ENCODE results near the gene OR2AJ1.
"Not testable (repeated sequence)": the region's sequence is repeated elsewhere in the genome, so short reads cannot be mapped to it uniquely, and the experiment has no call there.

The OR2AJ1 gene

DNA sequence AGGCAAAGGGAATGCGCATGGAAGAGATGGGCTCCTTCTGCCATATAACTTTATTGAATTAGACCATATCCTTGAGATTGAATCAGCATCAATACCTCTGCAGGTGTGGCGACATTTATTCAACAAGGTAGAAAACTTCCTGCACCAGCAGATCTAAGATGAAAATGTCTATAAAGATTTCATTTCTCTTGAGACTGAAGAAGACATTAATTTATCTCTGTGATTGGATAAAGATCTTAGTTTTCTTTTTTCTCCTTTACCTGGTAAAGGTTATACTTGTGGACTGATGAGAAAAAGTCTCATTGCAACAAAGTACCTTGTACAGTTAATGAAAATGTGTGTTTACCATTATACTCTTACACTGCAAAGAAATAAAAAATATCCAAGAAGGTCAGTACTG lies 4.7 kb upstream of the OR2AJ1 start, which contains the start of gene OR2T8:
TSS of gene OR2T8 (plus strand) at position 301 of the 400 bp plus-strand sequence. CDS start 766 bp downstream, outside the sequence.
- H3K36me3 ChIP-seq (ENCODE audit: control insufficient read depth, insufficient read depth, low read length), result no peaks in the 10 kb centered on the region
- H3K27me3 ChIP-seq (ENCODE audit: control insufficient read depth, insufficient read depth, low read length), result no peaks in the 10 kb centered on the region
- H3K9ac ChIP-seq (ENCODE audit: low read length), result no peak within 1 kb of the TSS
- no peaks in the 10 kb centered on the region for H3K9me3 ChIP-seq (ENCODE audit: control insufficient read depth, low read length)
- no peaks in the 10 kb centered on the region for H3K4me1 ChIP-seq (ENCODE audit: control insufficient read depth, insufficient read depth, low read length)
- H3K4me3 ChIP-seq (ENCODE audit: low read length), result no peak within 1 kb of the TSS

GRCh38 chr1:247923941-247924340 lies 748 bp upstream of the OR2AJ1 start:
- no peak overlapping the region for H3K4me3 ChIP-seq (ENCODE audit: low read length)
- no peaks in the 10 kb centered on the region for H3K36me3 ChIP-seq (ENCODE audit: control insufficient read depth, insufficient read depth, low read length)
- H3K9me3 ChIP-seq (ENCODE audit: control insufficient read depth, low read length), result no peaks in the 10 kb centered on the region
- no peaks in the 10 kb centered on the region for H3K27me3 ChIP-seq (ENCODE audit: control insufficient read depth, insufficient read depth, low read length)
- no peak overlapping the region for H3K9ac ChIP-seq (ENCODE audit: low read length)
- no peaks in the 10 kb centered on the region for H3K4me1 ChIP-seq (ENCODE audit: control insufficient read depth, insufficient read depth, low read length)

GRCh38 chr1:247933989-247934388 lies 9.3 kb downstream of the OR2AJ1 start:
- H3K9ac ChIP-seq (ENCODE audit: low read length), result no peak overlapping the region
- H3K36me3 ChIP-seq (ENCODE audit: control insufficient read depth, insufficient read depth, low read length), result no peaks in the 10 kb centered on the region
- no peaks in the 10 kb centered on the region for H3K4me1 ChIP-seq (ENCODE audit: control insufficient read depth, insufficient read depth, low read length)
- H3K27me3 ChIP-seq (ENCODE audit: control insufficient read depth, insufficient read depth, low read length), result no peaks in the 10 kb centered on the region
- no peak overlapping the region for H3K4me3 ChIP-seq (ENCODE audit: low read length)
- no peaks in the 10 kb centered on the region for H3K9me3 ChIP-seq (ENCODE audit: control insufficient read depth, low read length)

- Histone ChIP-seq H3K9me3 (ENCODE audit: control insufficient read depth, low read length) (no peaks in the 10 kb centered on the region), H3K36me3 (ENCODE audit: control insufficient read depth, insufficient read depth, low read length) (no peaks in the 10 kb centered on the region), H3K9ac (ENCODE audit: low read length) (no peak overlapping the region), H3K4me3 (ENCODE audit: low read length) (no peak overlapping the region), H3K4me1 (ENCODE audit: control insufficient read depth, insufficient read depth, low read length) (no peaks in the 10 kb centered on the region), H3K27me3 (ENCODE audit: control insufficient read depth, insufficient read depth, low read length) (no peaks in the 10 kb centered on the region)
These were observed 11.1 kb downstream of the OR2AJ1 start for GRCh38 chr1:247935781-247936180.

- Histone ChIP-seq H3K4me1 (ENCODE audit: control insufficient read depth, insufficient read depth, low read length) (no peaks in the 10 kb centered on the region), H3K27me3 (ENCODE audit: control insufficient read depth, insufficient read depth, low read length) (no peaks in the 10 kb centered on the region), H3K4me3 (ENCODE audit: low read length) (no peak overlapping the region), H3K9me3 (ENCODE audit: control insufficient read depth, low read length) (no peaks in the 10 kb centered on the region), H3K36me3 (ENCODE audit: control insufficient read depth, insufficient read depth, low read length) (no peaks in the 10 kb centered on the region), H3K9ac (ENCODE audit: low read length) (no peak overlapping the region)
These were observed 11.7 kb downstream of the OR2AJ1 start for GRCh38 chr1:247936415-247936814.

GRCh38 chr1:247936965-247937734 lies 12.5 kb downstream of the OR2AJ1 start:
- not testable (repeated sequence) for H3K9ac ChIP-seq (ENCODE audit: low read length); H3K36me3 ChIP-seq (ENCODE audit: control insufficient read depth, insufficient read depth, low read length); H3K4me3 ChIP-seq (ENCODE audit: low read length); H3K9me3 ChIP-seq (ENCODE audit: control insufficient read depth, low read length); H3K27me3 ChIP-seq (ENCODE audit: control insufficient read depth, insufficient read depth, low read length); H3K4me1 ChIP-seq (ENCODE audit: control insufficient read depth, insufficient read depth, low read length)

- Histone ChIP-seq H3K27me3 (ENCODE audit: control insufficient read depth, insufficient read depth, low read length) (no peaks in the 10 kb centered on the region), H3K4me3 (ENCODE audit: low read length) (no peak overlapping the region), H3K9me3 (ENCODE audit: control insufficient read depth, low read length) (no peaks in the 10 kb centered on the region), H3K9ac (ENCODE audit: low read length) (no peak overlapping the region), H3K4me1 (ENCODE audit: control insufficient read depth, insufficient read depth, low read length) (no peaks in the 10 kb centered on the region), H3K36me3 (ENCODE audit: control insufficient read depth, insufficient read depth, low read length) (no peaks in the 10 kb centered on the region)
These were observed 17.9 kb downstream of the OR2AJ1 start for GRCh38 chr1:247942624-247943023.

DNA sequence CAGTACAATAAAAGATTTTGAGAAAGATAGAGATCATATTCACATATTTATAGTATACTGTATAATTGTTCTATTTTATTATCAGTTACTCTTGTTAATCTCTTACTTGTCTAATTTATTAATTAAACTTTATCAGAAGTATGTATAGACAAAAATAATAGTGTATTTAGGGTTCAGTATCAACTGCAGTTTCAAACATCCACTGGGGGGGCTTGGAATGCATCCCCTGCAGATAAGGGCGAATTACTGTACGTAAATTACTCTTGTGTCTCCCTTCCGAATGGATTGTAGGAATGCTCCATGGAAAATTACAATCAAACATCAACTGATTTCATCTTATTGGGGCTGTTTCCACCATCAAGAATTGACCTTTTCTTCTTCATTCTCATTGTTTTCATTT lies 23.9 kb downstream of the OR2AJ1 start, which contains the start of gene OR2L8:
TSS of gene OR2L8 (plus strand) at position 301 of the 400 bp plus-strand sequence. CDS start at position 301, 0 bp downstream.
- H3K27me3 ChIP-seq (ENCODE audit: control insufficient read depth, insufficient read depth, low read length), result no peaks in the 10 kb centered on the region
- no peak within 1 kb of the TSS for H3K4me3 ChIP-seq (ENCODE audit: low read length)
- no peak within 1 kb of the TSS for H3K9ac ChIP-seq (ENCODE audit: low read length)
- H3K4me1 ChIP-seq (ENCODE audit: control insufficient read depth, insufficient read depth, low read length), result no peaks in the 10 kb centered on the region
- no peaks in the 10 kb centered on the region for H3K9me3 ChIP-seq (ENCODE audit: control insufficient read depth, low read length)
- H3K36me3 ChIP-seq (ENCODE audit: control insufficient read depth, insufficient read depth, low read length), result no peaks in the 10 kb centered on the region

- no peaks in the 10 kb centered on the region for H3K4me1 ChIP-seq (ENCODE audit: control insufficient read depth, insufficient read depth, low read length)
- H3K9ac ChIP-seq (ENCODE audit: low read length), result no peak overlapping the region
- H3K27me3 ChIP-seq (ENCODE audit: control insufficient read depth, insufficient read depth, low read length), result no peaks in the 10 kb centered on the region
- H3K36me3 ChIP-seq (ENCODE audit: control insufficient read depth, insufficient read depth, low read length), result no peaks in the 10 kb centered on the region
- H3K9me3 ChIP-seq (ENCODE audit: control insufficient read depth, low read length), result no peaks in the 10 kb centered on the region
- H3K4me3 ChIP-seq (ENCODE audit: low read length), result no peak overlapping the region
These were observed 28.7 kb downstream of the OR2AJ1 start for GRCh38 chr1:247953408-247953807.

- H3K9me3 ChIP-seq (ENCODE audit: control insufficient read depth, low read length), result no peaks in the 10 kb centered on the region
- no peaks in the 10 kb centered on the region for H3K36me3 ChIP-seq (ENCODE audit: control insufficient read depth, insufficient read depth, low read length)
- no peaks in the 10 kb centered on the region for H3K4me1 ChIP-seq (ENCODE audit: control insufficient read depth, insufficient read depth, low read length)
- no peaks in the 10 kb centered on the region for H3K27me3 ChIP-seq (ENCODE audit: control insufficient read depth, insufficient read depth, low read length)
- H3K9ac ChIP-seq (ENCODE audit: low read length), result no peak overlapping the region
- H3K4me3 ChIP-seq (ENCODE audit: low read length), result no peak overlapping the region
These were observed 37.1 kb downstream of the OR2AJ1 start for GRCh38 chr1:247961791-247962190.

- H3K4me3 ChIP-seq (ENCODE audit: low read length), result no peak overlapping the region
- no peak overlapping the region for H3K9ac ChIP-seq (ENCODE audit: low read length)
- no peaks in the 10 kb centered on the region for H3K4me1 ChIP-seq (ENCODE audit: control insufficient read depth, insufficient read depth, low read length)
- H3K27me3 ChIP-seq (ENCODE audit: control insufficient read depth, insufficient read depth, low read length), result no peaks in the 10 kb centered on the region
- H3K9me3 ChIP-seq (ENCODE audit: control insufficient read depth, low read length), result no peaks in the 10 kb centered on the region
- H3K36me3 ChIP-seq (ENCODE audit: control insufficient read depth, insufficient read depth, low read length), result no peaks in the 10 kb centered on the region
These were observed 38.4 kb downstream of the OR2AJ1 start for GRCh38 chr1:247962911-247963588.

DNA sequence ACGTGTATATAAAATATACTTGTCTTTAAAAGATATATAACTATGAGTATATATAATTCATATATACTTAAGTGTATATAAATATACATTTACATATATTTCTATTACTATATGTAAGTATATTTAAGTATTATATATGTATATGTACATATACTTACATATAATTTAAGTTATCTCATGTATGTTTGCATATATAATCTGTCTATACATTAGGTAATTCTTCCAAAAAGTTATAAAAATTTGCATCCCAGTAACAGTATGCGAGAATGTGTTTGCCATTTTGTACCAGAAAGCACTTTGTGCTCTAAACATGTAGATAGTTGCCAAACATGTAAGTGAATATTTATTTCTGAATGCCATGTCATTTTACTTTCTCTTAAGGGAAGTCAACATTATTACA lies 40.2 kb downstream of the OR2AJ1 start, which contains the start of gene OR2AK2:
TSS of gene OR2AK2 (plus strand) at position 301 of the 400 bp plus-strand sequence. CDS start 144 bp downstream, outside the sequence.
- Histone ChIP-seq H3K27me3 (ENCODE audit: control insufficient read depth, insufficient read depth, low read length) (no peaks in the 10 kb centered on the region), H3K36me3 (ENCODE audit: control insufficient read depth, insufficient read depth, low read length) (no peaks in the 10 kb centered on the region), H3K4me1 (ENCODE audit: control insufficient read depth, insufficient read depth, low read length) (no peaks in the 10 kb centered on the region), H3K4me3 (ENCODE audit: low read length) (no peak within 1 kb of the TSS), H3K9me3 (ENCODE audit: control insufficient read depth, low read length) (no peaks in the 10 kb centered on the region), H3K9ac (ENCODE audit: low read length) (no peak within 1 kb of the TSS)

Measured in mucosa of stomach (tissue), 1 donor.